Fibroblast of skin of left biceps (primary cell): Measurements from ENCODE around the gene PADI1.
A peak's percentile ranks its signal among the peaks of the same experiment; 100 is the strongest.

ENCODE experiments used
- DNase-seq, 2 experiments: peaks; one replicate each; pipeline ENCODE4 v3.0.0-alpha.2; 2013; ENCODE audit warnings: low read depth in 2 of 2

PADI1 gene

GRCh38 chr1:17198476-17199258 lies 6.3 kb upstream of the PADI1 start:
- no peak for DNase-seq

GRCh38 chr1:17199267-17200044 lies 5.5 kb upstream of the PADI1 start:
- DNase-seq, result no peak

- no peak for DNase-seq
Observed at GRCh38 chr1:17200246-17200645, 4.7 kb upstream of the PADI1 start.

GRCh38 chr1:17200756-17201155 lies 4.2 kb upstream of the PADI1 start:
- DNase-seq, result no peak

- no peak for DNase-seq
Observed at GRCh38 chr1:17201201-17202021, 3.5 kb upstream of the PADI1 start.

- no peak for DNase-seq
Observed at GRCh38 chr1:17205652-17206051, 724 bp downstream of the PADI1 start.

- no peak for DNase-seq
Observed at GRCh38 chr1:17206196-17206595, 1.3 kb downstream of the PADI1 start.

GRCh38 chr1:17207046-17207445 lies 2.1 kb downstream of the PADI1 start:
- no peak for DNase-seq

- DNase-seq, result no peak
Observed at GRCh38 chr1:17207540-17207939, 2.6 kb downstream of the PADI1 start.

- DNase-seq, result no peak
Observed at GRCh38 chr1:17207966-17208418, 3.1 kb downstream of the PADI1 start.

GRCh38 chr1:17208546-17208945 lies 3.6 kb downstream of the PADI1 start:
- no peak for DNase-seq

- DNase-seq, result no peak
Observed at GRCh38 chr1:17209430-17209829, 4.5 kb downstream of the PADI1 start.

- no peak for DNase-seq
Observed at GRCh38 chr1:17210176-17210575, 5.2 kb downstream of the PADI1 start.

GRCh38 chr1:17211377-17211776 lies 6.4 kb downstream of the PADI1 start:
- no peak for DNase-seq

- no peak for DNase-seq
Observed at GRCh38 chr1:17212009-17212408, 7.1 kb downstream of the PADI1 start.

GRCh38 chr1:17212487-17213121 lies 7.7 kb downstream of the PADI1 start:
- DNase-seq, result peak; percentile 53 to 65

- no peak for DNase-seq
Observed at GRCh38 chr1:17213148-17213781, 8.3 kb downstream of the PADI1 start.

GRCh38 chr1:17213782-17214148 lies 8.8 kb downstream of the PADI1 start:
- DNase-seq, result no peak

GRCh38 chr1:17214876-17215544 lies 10.1 kb downstream of the PADI1 start:
- no peak for DNase-seq

GRCh38 chr1:17215545-17215890 lies 10.6 kb downstream of the PADI1 start:
- DNase-seq, result no peak

- no peak for DNase-seq
Observed at GRCh38 chr1:17216078-17216477, 11.2 kb downstream of the PADI1 start.
